ENCODE data around the gene CCNA1. TPM values are rescaled to one million over a fixed set of nuclear protein-coding genes. Genes with fewer than 3 reads are reported as not detected.

The CCNA1 gene
- not detected for polyA plus RNA-seq (2012; ENCODE audit: insufficient read depth, insufficient read length)

DNA sequence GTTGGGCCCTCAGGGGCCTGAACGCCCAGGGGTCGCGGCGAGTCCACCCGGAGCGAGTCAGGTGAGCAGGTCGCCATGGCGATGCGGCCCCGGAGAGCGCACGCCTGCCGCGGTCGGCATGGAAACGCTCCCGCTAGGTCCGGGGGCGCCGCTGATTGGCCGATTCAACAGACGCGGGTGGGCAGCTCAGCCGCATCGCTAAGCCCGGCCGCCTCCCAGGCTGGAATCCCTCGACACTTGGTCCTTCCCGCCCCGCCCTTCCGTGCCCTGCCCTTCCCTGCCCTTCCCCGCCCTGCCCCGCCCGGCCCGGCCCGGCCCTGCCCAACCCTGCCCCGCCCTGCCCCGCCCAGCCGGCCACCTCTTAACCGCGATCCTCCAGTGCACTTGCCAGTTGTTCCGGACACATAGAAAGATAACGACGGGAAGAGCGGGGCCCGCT lies at the start of gene CCNA1:
Gene CCNA1, plus strand, starts transcription at position 390 of the 439 bp plus-strand sequence. CDS start 562 bp downstream, outside the sequence.
- DNase-seq (ENCODE audit: low read depth, low spot score) = no peak
- H3K4me3 ChIP-seq (ENCODE audit: low read length) = no peak within 1 kb of the TSS

DNA sequence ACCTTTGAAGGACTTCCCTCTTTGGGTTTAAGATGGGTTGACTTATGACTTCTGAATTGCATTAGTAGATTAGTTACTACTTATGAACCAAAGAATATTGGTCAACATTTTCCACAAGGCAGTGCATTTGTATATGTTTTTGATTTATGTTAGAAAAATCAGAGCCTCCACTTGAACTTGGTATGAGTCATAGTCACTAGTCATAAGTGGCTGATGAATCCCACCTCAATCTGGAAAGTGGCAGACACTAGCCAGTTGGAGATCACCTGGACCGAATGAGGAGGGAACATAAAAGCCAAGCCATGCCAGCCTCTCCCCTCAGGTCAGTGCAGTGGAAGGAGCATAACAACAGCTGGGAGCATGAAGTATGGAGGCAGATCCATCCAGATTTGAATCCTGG lies 46.8 kb upstream of the CCNA1 start:
- H3K4me3 ChIP-seq (ENCODE audit: low read length) = no peak overlapping the region
- DNase-seq (ENCODE audit: low read depth, low spot score) = no peak

DNA sequence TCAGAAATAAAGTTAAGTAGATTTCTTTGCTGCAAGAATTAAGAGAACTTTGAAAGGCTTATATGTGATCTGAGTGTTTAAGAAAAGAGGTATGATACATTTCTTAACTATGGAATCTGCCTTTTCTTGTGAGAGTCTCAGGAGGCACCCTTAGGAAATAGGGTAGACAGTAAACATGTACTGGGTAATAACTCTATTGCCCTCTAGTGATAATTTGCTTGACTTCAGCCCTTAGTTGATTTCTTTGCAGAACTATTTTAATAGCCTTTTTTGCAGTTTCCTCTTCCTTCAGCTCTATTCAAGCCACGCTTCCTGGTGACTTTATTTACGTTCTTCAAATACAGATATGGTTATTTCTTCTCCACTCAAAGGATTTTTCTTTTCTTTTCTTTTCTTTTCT lies 37.0 kb upstream of the CCNA1 start:
- DNase-seq (ENCODE audit: low read depth, low spot score) = peak; percentile 7
- H3K4me3 ChIP-seq (ENCODE audit: low read length) = no peak overlapping the region

DNA sequence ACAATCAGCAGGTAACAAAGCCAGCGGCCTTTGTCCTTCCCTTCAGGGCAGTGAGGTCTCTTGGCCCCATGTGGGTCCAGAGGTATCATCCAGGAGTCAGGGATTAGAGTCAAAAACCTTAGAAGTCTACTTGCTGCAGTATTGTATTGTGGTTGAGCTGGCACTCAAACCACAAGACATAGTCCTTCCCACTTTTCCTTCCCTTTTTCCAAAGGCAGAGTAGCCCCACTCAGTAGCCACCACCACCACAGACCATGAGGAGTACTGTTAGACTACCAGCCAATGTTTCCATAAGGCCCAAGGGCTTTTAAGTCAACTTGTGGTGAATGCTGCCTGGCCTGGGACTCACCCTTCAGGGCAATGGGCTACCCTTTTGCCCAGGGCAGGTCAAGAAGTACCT lies 27.1 kb upstream of the CCNA1 start:
- H3K4me3 ChIP-seq (ENCODE audit: low read length) = no peak overlapping the region
- no peak for DNase-seq (ENCODE audit: low read depth, low spot score)

DNA sequence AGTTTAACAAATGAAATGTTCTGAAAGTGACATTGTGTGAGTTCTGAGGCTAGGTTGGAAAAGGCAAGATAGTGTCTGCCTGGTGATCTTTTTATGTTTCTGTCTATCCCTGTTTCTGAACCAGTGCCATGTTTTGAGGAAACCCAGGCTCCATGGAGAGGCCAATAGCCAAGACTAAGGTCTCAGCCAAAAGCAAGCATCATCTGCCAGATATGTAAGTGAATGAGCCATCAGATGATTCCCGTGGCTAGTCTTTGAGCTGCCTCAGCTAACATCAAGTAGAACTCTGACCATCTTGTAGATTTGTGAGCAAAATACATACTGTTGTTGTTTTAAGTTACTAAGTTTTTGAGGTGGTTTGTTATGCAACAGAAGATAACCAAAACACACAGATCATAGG lies 19.6 kb upstream of the CCNA1 start:
- no peak for DNase-seq (ENCODE audit: low read depth, low spot score)
- H3K4me3 ChIP-seq (ENCODE audit: low read length) = no peak overlapping the region

DNA sequence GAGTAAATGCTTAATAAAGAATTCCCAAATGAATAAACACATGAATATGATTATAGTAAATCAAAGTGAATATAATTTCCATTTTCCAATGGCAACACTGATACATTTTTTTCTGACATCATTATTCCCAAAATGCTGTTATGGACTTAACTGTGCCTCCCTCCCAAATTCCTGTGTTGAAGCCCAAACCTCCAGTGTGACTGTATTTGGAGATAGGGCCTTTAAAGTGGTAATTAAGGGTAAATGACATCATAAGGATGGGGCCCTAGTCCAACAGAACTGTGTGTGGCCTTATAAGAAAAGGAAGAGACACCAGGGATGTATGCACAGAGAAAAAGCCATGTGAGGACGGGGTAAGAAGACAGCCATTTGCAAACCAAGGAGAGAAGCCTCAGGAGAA lies 19.1 kb upstream of the CCNA1 start:
- DNase-seq (ENCODE audit: low read depth, low spot score) = no peak
- H3K4me3 ChIP-seq (ENCODE audit: low read length) = no peak overlapping the region

DNA sequence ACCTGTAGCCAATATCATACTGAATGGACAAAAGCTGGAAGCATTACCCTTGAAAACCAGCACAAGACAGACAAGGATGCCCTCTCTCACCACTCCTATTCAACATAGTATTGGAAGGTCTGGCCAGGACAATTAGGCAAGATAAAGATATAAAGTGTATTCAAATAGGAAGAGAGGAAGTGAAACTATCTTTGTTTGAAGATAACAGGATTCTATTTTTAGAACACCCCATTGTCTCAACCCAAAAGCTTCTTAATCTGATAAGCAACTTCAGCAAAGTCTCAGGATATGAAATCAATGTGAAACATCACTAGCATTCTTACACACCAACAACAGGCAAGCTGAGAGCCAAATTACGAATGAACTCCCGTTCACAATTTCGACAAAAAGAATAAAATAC lies 17.8 kb upstream of the CCNA1 start:
- DNase-seq (ENCODE audit: low read depth, low spot score) = no peak
- no peak overlapping the region for H3K4me3 ChIP-seq (ENCODE audit: low read length)

DNA sequence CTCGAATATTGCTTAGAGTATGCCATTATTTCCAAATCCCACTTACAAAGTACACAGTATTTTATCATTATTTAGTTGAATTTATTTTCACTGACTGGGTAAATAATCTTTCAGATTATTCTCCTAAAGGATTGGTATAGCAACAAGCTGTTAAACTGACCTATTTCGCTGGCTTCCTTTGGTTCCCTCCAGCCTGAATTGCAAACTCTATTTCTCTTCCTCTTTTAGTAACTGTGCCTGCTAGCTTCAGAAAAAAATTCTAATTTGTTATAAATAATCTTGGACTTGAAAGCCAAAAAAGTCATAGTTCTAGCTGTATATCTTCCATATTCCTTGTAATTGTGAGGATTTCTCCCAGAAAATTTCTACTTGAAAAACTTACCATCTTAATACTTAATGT lies 15.0 kb upstream of the CCNA1 start:
- H3K4me3 ChIP-seq (ENCODE audit: low read length) = no peak overlapping the region
- no peak for DNase-seq (ENCODE audit: low read depth, low spot score)

DNA sequence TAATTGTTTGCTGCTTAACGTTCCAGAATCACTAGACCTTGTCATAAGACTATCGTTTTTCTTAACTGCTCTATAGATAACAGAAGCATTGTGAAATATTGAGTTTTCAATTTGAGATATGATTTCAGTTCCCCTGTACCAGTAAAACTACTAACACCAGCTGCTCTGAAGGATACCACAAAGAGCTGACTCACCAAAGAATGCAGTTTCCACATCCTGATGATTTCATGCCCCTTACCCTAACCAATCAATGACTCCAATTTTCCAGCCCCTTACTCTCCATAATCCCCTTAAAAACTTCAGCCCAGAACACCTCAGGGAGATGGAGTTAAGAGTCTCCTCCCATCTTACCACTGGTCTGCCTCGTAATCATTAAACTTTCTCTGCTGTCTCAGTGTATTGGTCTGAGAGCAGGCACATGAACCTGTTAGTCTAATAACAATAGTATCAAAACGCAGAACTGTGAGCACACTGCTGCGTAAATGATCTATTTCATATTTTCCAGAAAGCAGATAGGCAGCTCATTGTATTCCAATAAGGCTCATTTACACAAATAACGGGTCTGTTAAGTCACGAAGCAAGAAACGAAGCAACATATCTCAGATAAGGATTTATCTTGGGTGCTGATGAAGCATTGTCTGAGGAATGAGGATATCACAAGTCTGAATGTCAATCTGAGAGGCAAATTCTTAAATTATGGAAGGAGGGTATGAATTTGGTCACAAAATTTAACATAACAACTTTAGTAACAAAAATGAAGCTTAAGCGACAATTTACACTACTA lies 14.1 kb upstream of the CCNA1 start:
- DNase-seq (ENCODE audit: low read depth, low spot score) = no peak
- H3K4me3 ChIP-seq (ENCODE audit: low read length) = no peak overlapping the region

DNA sequence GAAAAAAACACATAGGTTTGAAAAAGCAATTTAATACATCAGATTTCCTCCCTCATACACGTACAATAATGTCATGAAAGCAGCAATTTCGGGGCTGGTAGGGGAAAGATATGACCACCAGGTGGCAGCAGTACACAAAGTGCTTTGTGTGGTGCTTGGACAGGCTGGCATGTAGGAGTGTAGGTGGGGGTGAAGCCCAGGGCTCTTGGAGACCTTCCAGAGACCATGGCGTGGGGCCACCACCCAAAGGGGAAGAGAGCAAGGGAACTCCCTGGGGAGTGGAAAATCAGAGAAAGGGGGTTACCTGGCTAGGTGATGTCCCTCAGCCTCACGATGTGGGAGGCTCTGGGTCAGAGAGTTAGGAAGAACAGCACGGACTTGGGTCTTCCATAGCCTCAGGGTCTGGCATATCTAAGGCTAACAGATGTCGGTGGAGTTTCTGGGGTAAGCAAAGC lies 11.8 kb upstream of the CCNA1 start:
- DNase-seq (ENCODE audit: low read depth, low spot score) = peak; percentile 61
- H3K4me3 ChIP-seq (ENCODE audit: low read length) = no peak overlapping the region

DNA sequence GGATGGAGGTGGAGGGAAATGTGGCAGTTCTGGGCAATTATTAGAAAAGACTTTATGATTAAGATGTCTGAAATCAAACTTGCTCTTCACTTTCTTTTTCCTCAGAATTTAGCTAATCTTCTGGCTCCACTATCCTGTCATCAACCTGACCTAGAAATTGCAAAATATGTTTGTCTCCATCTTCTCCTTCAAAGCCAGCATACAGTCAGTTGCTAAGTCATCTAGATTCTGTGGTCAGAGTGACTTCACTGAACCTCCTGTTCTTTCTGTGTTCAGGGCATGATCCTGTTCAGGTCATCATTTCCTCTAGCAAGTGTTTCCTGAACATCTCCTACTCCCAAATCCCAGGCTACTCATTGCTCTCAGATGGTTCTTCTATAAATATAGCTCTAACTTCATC lies 10.8 kb upstream of the CCNA1 start:
- DNase-seq (ENCODE audit: low read depth, low spot score) = no peak
- H3K4me3 ChIP-seq (ENCODE audit: low read length) = no peak overlapping the region

DNA sequence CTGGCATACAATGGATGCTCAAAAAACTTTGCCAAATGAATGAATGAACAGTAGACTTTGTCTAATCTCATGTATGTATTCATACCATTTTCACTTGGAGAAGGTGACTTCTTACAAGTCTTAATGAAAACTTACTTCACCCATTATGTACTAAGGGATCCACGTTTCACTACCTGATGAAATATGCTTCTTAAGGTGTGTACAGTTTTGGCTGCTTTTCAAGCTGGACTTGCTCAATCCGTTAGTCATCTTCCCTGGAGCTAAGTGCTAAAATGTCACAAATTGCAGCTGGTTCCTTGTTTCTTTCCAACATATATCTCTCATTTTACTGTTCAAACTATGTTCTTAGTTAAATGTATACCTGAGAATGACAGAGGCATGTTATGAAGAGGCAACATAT lies 4.2 kb upstream of the CCNA1 start:
- no peak for DNase-seq (ENCODE audit: low read depth, low spot score)
- no peak overlapping the region for H3K4me3 ChIP-seq (ENCODE audit: low read length)

DNA sequence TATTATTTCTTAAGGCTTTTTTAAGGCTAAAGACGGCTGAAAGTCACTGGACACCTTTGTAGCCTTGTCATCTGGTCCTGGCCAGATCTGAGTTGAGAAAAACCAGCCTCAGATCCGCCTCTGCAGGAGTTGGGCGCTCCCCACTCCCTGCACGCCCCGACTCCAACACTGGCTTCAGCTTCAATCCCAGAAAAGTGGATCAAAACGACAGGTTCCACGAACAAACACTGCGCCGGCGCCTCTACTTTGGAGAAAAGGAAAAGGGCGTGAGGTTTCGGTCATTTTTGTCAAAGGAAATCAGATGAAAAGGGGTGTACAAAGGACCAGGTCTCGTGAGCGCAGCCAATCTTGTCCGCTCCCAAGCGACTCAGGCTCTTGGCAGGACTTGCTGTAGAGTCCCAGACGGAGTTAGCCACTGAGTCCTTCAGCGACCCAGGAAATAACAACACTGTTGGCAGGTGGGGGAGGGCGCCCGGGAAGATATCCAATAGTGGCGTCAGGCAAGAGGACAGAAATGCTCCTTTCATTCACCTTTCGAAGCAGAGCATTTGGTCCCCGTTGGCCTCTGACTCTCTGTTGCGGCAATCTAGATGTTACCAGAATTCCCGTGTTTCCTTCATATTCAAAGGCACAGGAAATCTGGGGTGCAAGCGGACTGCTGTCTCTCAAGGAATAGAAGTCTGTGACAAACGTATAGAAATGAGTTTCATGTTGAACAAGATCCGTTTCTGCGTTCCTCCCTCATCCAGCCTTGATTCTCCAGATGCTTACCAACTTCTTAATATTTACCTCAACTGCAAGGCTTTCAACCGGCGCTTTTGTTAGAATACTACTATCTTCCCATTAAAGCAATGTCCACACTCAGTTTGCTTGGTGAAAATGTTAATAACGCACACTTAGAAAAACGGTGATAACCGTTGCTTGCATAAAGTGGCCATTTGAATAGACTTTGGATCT lies 1.8 kb upstream of the CCNA1 start:
- no peak overlapping the region for H3K4me3 ChIP-seq (ENCODE audit: low read length)
- DNase-seq (ENCODE audit: low read depth, low spot score) = no peak

DNA sequence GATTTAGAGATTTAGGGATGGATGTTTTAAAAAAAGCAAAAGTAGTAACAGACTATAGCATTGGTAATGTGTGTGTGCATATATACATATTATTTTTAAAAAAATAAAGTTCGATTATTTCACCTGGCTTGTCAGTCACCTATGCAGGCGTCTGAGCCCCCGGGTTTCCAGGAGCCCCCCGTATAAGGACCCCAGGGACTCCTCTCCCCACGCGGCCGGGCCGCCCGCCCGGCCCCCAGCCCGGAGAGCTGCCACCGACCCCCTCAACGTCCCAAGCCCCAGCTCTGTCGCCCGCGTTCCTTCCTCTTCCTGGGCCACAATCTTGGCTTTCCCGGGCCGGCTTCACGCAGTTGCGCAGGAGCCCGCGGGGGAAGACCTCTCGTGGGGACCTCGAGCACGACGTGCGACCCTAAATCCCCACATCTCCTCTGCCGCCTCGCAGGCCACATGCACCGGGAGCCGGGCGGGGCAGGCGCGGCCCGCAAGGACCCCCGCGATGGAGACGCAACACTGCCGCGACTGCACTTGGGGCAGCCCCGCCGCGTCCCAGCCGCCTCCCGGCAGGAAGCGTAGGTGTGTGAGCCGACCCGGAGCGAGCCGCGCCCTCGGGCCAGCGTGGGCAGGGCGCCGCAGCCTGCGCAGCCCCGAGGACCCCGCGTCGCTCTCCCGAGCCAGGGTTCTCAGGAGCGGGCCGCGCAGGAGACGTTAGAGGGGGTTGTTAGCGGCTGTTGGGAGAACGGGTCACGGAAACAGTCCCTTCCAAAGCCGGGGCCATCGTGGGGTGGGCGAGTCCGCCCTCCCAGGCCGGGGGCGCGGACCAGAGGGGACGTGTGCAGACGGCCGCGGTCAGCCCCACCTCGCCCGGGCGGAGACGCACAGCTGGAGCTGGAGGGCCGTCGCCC lies 840 bp upstream of the CCNA1 start:
- H3K4me3 ChIP-seq (ENCODE audit: low read length) = no peak overlapping the region
- DNase-seq (ENCODE audit: low read depth, low spot score) = no peak

DNA sequence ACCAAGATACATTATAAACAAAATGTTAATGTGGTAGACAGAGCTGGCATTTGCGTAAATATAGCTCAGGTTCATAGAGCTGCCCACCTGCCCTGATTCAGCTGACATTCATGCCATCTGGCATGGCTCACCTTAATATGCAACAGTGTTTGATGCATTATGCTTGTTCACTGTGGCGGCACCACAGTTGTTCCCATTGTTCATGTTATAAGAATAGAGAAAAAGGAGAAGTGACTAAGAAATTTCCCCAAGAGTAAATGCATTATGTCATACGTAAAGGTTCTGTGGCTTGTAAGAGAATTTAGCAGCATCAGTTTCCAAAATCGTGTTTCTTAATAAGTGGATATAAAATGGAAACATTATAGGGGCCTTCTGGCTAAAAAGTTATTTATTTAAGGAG lies 4.5 kb downstream of the CCNA1 start:
- no peak overlapping the region for H3K4me3 ChIP-seq (ENCODE audit: low read length)
- DNase-seq (ENCODE audit: low read depth, low spot score) = no peak

DNA sequence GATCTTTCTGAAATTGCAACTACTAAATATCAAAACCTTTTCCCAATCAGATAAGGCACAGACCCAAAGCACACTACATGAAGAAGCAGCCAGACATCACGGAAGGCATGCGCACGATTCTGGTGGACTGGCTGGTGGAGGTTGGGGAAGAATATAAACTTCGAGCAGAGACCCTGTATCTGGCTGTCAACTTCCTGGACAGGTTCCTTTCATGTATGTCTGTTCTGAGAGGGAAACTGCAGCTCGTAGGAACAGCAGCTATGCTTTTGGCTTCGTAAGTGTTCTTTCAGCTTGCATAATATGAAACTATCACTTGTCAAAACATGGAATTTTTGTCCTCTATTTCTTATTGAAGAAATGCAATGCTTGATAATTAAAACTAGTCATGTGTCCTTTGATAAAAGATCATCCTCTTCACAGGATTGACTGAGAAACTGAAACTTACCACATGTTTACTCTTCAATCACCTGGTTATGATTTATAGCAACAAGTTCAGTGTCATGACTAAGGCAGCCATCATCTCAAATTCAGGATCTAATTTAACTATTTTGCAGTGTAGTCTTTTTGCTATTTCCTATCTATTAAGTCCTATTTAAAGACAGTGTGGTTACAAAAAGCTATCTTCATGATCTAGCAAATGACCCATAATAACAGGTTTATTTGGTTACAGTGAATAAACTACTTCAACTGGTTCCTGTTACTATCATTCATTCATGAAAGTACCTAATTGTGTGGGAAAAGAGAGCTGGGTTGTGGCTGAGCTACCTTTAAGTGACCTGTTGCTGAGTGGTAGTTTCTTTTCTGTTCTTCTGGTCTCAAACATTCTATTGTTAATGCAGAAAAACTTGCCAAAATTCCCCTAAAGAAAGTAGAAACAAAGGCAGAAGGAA lies 6.5 kb downstream of the CCNA1 start:
- no peak overlapping the region for H3K4me3 ChIP-seq (ENCODE audit: low read length)
- DNase-seq (ENCODE audit: low read depth, low spot score) = no peak

DNA sequence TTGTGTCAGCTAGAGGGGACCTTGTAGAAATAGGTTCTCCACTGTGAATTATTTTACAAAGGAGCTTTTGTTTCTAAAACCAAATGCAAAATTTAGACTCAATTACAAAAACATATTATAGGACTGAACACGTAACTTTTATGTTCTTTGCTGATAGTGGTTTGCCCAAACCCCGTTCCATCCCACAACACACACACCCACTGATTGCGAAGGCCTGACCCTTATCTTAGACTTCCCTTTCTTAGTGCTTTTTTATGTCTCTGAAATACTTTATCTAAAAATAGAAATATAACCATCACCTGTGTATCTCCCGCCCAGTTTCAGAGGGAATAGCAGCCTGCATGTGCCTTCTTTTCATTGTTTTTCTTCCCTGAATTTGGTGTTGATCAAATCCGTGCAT lies 13.0 kb downstream of the CCNA1 start:
- DNase-seq (ENCODE audit: low read depth, low spot score) = no peak
- H3K4me3 ChIP-seq (ENCODE audit: low read length) = no peak overlapping the region

DNA sequence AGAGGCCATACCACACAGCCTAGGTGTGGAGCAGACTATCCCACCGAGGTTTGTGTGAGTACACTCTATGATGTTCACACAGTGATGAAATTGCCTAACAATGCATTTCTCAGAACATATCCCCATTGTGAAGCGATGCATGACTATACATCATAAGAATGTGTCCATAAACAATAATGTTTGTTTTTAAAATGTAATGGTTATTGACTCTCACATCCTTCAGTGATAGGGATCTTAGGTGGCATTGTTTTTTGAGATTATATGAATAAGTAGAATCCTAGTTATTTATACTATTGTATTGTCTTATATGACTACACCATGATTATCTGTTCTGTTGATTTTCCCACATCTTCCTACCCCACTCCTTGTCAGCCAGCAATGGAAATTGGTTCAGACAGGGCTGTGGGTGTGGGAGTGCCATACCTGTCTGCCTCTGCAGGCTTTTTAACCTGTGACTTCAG lies 13.6 kb downstream of the CCNA1 start:
- H3K4me3 ChIP-seq (ENCODE audit: low read length) = no peak overlapping the region
- no peak for DNase-seq (ENCODE audit: low read depth, low spot score)
